GM19351 (cell line): ENCODE results near the gene YES1.
"Not testable (repeated sequence)": the region's sequence is repeated elsewhere in the genome, so short reads cannot be mapped to it uniquely, and the experiment has no call there.

Source experiments
- ATAC-seq: cut with Tn5 transposase; IDR thresholded peaks from one replicate; pipeline ENCODE4 v1.9.1; 2021; ENCODE audit warnings: mild to moderate bottlenecking, moderate library complexity; ENCODE audit not compliant: unreplicated experiment

YES1 gene

DNA sequence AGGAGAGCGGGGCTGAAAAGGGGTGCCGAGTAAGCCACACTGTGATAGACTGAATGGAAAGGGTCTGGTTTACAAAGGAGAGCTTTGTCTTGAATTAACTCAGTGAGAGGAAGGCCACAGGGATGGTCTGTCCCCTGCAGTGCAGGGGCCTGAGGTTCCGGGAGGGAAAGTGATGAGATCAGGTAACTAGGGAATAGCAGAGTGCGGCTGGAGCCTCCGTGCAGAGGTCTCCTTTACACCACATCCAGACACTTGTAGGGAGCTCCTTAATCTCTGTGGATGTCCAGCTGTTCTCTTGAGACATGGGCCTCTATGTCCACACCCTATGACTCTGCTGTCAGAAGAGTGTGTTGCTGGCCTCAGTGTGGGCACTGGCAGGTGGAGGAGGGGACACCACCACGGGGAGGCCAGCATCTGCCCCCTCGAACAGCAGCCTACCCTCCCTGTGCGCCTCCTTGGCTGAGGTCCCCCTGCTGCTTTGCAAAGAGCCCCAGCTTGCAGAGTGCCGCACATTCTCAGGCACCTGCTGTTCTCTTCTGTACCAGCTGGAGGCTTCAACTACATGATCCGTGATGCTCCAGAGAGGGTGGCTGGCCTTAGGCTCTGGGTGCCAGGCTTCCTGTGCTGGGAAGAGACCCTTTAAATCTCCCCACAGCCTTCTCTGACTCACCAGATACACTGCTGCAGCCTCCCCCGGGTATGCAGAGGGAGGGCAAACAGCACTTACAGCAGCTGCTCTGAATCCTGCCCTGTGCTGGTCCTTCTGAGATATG, 125.5 kb downstream of the YES1 start:
- no peak for ATAC-seq

DNA sequence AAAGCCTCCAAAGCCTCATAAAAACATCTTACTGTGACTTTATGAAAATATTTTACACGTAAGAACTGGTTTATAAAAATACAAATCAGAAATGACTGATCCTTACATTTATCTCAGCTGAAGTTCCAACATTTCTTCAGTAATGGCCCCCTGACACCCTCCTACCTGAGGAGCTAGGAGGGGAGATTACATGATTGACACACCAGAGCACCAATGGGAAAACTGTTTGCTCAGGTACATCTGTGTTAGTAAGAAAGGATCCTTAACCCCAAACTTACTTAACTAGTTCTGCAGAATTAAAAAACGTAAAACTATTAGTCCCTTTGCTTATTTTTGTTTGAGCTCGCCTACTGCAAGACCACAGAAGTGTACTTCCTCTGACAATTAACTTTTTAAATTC, 126.6 kb downstream of the YES1 start:
- no peak for ATAC-seq

DNA sequence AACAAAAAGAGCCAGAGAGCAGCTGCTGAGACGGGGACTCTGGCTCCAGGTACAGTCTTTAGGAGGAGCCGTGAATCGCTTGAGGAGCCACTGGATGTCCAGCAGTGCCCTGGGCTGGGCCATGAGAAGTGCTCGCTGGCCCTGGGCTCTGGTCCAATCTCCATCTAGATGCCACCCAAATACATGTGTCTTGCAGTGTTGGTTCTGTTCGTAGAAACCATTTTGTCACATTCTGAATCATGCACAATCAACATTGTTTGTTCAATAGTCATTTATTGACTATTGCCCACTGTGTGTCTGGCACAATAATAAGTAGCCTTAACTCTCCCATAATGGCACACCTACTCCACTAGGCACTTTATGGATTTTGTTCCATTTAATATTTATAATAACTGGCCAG, 128.5 kb downstream of the YES1 start:
- no peak for ATAC-seq

DNA sequence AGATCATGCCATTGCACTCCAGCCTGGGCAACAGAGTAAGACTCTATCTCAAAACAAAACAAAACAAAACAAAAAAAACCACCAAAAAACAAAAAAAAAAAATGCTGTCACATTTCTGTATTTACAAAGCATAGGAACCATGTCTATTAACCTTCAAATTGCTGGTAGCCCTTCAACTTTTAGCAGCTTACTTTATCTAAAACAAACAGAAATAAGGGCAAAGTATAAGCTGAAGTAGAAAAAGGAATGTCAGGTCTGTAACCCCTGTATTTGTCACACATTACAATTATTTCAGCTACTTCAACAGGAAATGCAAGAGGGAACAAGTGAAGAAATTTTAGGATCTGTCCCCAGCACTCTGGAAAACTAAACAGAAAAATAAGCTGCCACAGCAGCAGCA, 129.2 kb downstream of the YES1 start:
- ATAC-seq, result no peak

DNA sequence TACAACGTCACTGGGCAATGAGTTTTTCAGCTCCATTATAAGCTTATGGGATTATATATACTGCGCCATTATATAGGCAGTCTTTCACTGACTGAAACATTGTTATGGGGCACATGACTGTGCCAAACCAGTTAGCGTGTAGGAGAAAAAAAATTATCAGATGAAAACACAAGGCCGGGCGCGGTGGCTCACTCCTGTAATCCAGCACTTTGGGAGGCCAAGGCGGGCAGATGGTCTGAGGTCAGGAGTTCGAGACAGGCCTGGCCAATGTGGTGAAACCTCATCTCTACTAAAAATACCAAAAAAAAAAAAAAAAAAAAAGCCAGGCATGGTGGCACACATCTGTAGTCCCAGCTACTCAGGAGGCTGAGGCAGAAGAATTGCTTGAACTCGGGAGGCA, 129.6 kb downstream of the YES1 start:
- not testable (repeated sequence) for ATAC-seq

DNA sequence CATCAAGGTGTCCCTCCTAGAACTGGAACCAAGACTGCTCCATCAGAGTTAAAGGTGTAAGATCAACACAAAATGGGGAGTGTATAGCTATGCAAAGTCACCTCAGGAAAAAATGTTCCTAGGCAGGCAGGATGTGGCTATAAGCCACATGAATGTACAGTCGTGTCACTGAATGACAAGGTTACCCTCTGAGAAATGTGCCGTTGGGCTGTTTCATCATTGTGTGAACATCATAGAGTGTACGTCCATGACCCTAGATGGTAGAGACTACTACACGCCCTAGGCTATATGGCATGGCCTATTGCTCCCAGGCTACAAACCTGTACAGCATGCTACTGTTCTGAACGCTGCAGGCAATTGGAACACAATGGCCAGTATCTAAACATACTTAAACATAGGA, 130.1 kb downstream of the YES1 start:
- no peak for ATAC-seq

DNA sequence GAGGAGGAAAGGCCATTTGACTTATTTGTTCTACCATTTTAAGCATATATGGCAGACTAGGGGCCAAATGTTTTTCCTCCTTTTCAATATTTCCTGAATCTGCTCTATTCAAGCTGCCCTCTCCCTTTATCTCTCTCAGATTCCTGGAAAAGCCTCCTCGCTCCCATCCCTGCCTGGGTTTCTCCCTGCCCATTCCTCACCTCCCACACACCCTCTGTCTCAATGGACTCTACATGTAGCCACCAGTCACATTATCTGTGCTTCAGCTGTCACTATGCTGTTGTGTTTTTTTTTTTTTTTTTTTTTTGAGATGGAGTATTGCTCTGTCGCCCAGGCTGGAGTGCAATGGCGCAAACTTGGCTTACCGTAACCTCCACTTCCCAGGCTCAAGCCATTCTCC, 131.7 kb downstream of the YES1 start:
- no peak for ATAC-seq

DNA sequence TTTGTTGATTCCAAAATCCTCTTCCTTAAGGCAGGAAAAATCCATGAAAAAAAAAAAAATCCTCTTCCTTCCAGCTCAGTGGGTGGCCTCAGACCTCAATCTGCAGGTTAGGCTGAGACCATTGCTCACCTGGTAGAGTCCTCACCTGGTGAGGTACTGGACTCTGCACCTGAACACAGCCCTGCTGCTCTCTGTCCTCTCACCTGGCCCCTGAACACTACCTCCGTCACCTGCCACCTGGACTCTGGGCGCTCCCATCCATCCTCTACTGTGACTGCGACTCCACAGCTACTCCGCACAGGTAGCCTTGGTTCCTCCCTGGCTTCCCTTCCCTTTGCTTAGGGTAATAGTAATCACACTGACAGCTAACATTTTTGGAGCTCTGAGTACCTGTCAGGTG, 132.5 kb downstream of the YES1 start:
- no peak for ATAC-seq

DNA sequence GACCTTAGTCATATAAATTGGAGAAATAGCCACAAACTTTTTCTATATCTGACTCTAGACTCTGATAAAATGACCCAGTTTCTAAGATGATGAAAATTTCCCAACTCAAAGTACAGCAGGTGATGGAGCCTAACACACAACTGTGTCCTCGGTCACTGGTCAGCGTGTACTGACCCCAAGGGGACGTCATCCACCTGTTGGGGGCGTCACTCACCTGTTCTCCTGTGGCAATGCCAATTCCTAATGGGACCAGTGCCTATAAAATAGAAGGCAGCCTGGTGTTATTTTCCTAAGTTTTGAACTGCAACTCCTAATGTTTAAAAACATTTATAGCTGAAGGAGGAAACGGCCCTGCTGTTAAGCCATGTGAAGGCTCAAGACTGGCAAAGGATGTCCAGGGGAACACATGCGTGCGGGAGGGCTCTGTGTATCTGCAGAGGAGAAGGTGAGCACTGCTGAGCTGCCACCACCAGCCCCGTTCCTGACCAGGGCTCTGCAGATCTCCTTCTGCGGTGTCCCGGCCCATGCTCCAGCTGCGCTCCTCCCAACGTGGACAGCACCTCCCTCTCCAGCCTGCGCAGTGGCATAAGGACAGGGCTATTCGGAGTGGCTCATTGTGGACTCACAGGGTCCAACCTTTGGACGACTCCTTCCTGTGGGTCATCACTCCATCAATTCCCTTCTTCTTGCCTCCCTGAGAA, 133.4 kb downstream of the YES1 start:
- ATAC-seq, result no peak

DNA sequence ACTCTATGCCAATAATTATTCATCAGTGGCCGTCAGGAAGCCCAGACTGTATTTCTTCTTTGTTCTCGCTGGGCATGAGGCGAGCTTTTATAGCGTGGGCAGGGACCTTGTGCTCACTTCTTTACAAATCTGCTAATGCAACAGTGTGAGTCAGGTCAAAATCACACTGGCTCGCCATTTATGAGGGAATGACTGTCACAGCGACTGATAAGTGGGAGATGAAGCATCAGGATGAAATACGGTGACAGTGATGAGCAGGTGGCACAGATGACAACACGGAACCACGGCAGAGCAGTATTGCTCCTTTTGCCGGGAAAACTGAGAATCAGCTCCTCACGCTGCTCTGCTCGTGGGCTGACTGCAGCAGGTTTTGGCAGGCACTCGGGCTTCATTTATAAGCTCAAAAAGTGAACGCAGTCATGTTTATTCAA, 134.1 kb downstream of the YES1 start:
- no peak for ATAC-seq

DNA sequence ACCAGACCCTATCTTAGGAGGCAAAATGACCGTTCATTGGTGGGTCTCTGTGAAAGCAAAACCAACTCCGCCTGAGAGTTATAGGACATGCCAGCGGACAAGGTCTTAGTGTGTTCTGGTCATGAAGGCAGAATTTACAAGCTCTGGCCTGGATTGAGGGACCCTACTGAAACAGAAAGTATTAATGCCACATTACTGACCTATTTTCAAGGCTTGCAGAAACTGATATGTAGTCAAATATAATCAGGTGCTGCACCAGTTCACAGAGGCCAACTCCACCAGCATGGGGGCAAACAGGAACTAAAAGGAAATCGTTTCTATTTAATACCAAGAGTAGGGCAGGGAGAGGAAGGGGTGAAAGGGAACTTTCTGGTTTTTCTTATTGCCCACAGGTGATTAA, 134.9 kb downstream of the YES1 start:
- no peak for ATAC-seq

DNA sequence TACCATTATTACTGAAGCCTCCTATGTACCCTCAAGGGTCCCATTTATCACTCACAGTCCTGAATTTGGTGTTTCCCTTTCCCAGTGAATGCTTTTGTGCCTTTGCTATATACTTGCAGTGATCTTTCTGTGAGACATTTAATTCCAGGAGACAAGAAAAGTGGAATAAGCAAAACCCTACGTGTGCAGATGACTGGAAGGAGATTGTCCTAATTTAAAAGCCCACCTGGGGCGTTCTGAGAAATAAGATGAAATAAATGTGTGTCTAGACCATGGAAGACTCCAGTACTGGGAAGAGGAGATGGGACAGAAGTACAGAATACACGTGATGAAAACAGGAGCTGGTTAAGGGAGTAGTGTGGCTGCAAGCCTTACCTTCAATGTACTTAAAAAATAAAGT, 135.3 kb downstream of the YES1 start:
- ATAC-seq, result no peak

DNA sequence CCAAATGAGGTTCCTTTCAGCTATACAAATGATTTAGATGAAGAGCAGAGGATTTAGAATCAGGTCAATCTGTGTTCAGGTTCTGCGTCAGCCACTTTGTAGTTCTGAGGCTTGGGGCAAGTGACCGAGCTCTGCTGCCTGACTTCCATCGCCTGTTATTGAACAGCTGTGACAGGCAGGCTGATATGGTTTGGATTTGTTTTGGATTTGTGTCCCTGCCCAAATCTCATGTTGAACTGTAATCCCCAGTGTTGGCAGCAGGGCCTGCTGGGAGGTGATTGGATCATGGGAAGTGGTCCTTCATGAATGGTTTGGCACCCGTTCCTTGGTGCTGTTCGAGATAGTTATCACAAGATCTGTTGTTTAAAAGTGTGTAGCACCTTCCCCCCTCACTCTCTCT, 136.0 kb downstream of the YES1 start:
- ATAC-seq, result no peak

DNA sequence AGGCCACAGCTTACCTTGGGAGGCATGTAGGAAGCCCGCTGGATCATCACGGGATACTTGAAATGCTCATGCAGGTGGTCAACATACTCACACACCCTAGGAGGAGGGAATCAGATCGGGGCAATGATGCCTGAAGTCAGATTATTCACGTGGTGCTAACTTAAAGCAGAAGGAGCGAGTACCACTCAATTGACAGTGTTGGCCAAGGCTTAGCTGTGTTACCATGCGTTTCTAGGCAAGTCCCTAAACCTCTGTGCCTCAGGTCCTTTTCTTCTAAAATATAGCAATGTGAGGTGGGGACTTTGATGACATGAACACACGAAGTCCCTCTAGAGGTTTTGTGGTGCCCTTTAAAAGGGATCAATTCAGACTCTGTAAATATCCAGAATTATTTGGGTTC, 136.7 kb downstream of the YES1 start:
- no peak for ATAC-seq

DNA sequence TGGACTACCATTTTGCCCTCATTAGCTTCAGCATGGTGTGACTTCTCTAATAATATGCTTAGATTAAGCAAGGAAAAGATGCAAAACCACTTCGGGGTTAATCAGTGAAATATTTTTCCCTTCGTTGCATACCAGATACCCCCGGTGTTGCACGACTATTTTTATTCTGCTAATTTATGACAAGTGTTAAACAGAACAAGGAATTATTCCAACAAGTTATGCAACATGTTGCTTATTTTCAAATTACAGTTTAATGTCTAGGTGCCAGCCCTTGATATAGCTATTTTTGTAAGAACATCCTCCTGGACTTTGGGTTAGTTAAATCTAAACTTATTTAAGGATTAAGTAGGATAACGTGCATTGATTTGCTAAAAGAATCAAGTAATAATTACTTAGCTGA, 138.3 kb downstream of the YES1 start:
- ATAC-seq, result no peak

DNA sequence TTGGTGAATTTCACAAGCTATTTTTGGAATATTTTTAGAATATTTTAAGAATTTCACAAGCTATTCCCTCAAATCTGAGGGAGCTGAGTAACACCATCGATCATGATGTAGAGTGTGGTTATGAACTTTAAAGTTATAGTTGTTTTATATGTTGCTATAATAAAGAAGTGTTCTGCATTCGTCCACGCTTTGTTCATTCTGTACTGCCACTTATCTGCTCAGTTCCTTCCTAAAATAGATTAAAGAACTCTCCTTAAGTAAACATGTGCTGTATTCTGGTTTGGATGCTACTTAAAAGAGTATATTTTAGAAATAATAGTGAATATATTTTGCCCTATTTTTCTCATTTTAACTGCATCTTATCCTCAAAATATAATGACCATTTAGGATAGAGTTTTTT, 138.7 kb downstream of the YES1 start:
- no peak for ATAC-seq
